CD14-positive monocyte (primary cell): ENCODE data around the gene PRAF2. TPM values are rescaled to one million over a fixed set of nuclear protein-coding genes. Genes with fewer than 3 reads are reported as not detected.

Source experiments
- DNase-seq, 3 donors: peaks; one replicate each; pipeline ENCODE4 v3.0.0-alpha.2; 2011 to 2022
- H2AFZ ChIP-seq: 2 replicates; pipeline ENCODE4 v1.6.0; 2012; ENCODE audit warnings: mild to moderate bottlenecking, low read depth, low read length, inconsistent platforms; ENCODE audit not compliant: insufficient read depth, poor library complexity, severe bottlenecking
- H3K27ac ChIP-seq, 2 donors: 1 replicate in 1 of 2; 2 replicates in 1 of 2; pipeline ENCODE4 v1.5.1; 2012 to 2013; ENCODE audit warnings: low read length in 2 of 2, control low read depth in 1 of 2, inconsistent platforms in 1 of 2, low read depth in 1 of 2, mild to moderate bottlenecking in 1 of 2
- H3K27me3 ChIP-seq, 2 donors: one replicate each; pipeline versions ENCODE4 v1.6.0 to v1.6.1; 2011 to 2013; ENCODE audit warnings: low read length in 2 of 2; ENCODE audit not compliant: control insufficient read depth in 2 of 2, insufficient read depth in 2 of 2
- H3K36me3 ChIP-seq, 2 donors: replicated peaks in 1 of 2; 1 replicate in 1 of 2; 2 replicates in 1 of 2; pipeline versions ENCODE4 v1.5.1 to v1.6.1; 2012 to 2013; ENCODE audit warnings: low read length in 2 of 2, control low read depth in 1 of 2, inconsistent platforms in 1 of 2, mild to moderate bottlenecking in 1 of 2; ENCODE audit not compliant: insufficient read depth in 2 of 2, control insufficient read depth in 1 of 2
- H3K4me1 ChIP-seq, 2 donors: 1 replicate in 1 of 2; 2 replicates in 1 of 2; pipeline versions ENCODE4 v1.5.1 to v1.6.1; 2012 to 2013; ENCODE audit warnings: low read length in 2 of 2, control low read depth in 1 of 2, inconsistent platforms in 1 of 2, mild to moderate bottlenecking in 1 of 2, moderate library complexity in 1 of 2; ENCODE audit not compliant: insufficient read depth in 2 of 2, control insufficient read depth in 1 of 2
- H3K4me2 ChIP-seq: replicated peaks from 2 replicates; pipeline ENCODE3; 2012; ENCODE audit warnings: low read length, moderate library complexity, mild to moderate bottlenecking; ENCODE audit not compliant: poor library complexity, severe bottlenecking; ENCODE audit errors: extremely low read depth
- H3K4me3 ChIP-seq, 3 experiments: fragments of 200-600 bp in 1 of 3; sonication (generic) in 1 of 3; replicated peaks in 1 of 3; 1 replicate in 2 of 3; 2 replicates in 1 of 3; pipeline ENCODE4 v1.5.1; 2011 to 2013; ENCODE audit warnings: low read length in 3 of 3, mild to moderate bottlenecking in 3 of 3, control low read depth in 2 of 3, low read depth in 2 of 3, inconsistent platforms in 1 of 3, moderate library complexity in 1 of 3
- H3K79me2 ChIP-seq: 2 replicates; pipeline ENCODE4 v1.6.0; 2012; ENCODE audit warnings: mild to moderate bottlenecking, control low read depth, inconsistent platforms, low read length, moderate library complexity; ENCODE audit not compliant: insufficient read depth
- H3K9ac ChIP-seq: 2 replicates; pipeline ENCODE4 v1.6.0; 2017; ENCODE audit warnings: low read length, mild to moderate bottlenecking; ENCODE audit not compliant: insufficient read depth, poor library complexity, severe bottlenecking
- H3K9me3 ChIP-seq, 2 donors: replicated peaks in 1 of 2; 1 replicate in 1 of 2; 2 replicates in 1 of 2; pipeline versions ENCODE4 v1.5.1 to v1.6.1; 2012 to 2013; ENCODE audit warnings: low read length in 2 of 2, control low read depth in 1 of 2; ENCODE audit not compliant: control insufficient read depth in 1 of 2, insufficient read depth in 1 of 2
- H4K20me1 ChIP-seq: 2 replicates; pipeline ENCODE4 v1.6.0; 2012; ENCODE audit warnings: mild to moderate bottlenecking, low read length, control low read depth, moderate library complexity; ENCODE audit not compliant: insufficient read depth
- H3K27ac Mint-ChIP-seq, 7 donors: one replicate each; pipeline ENCODE4 v1.8.0; 2020; ENCODE audit warnings: mild to moderate bottlenecking in 7 of 7, mixed read lengths in 7 of 7, moderate library complexity in 6 of 7, inconsistent platforms in 2 of 7
- H3K27me3 Mint-ChIP-seq, 3 donors: one replicate each; pipeline ENCODE4 v1.8.0; 2021 to 2022; ENCODE audit warnings: low read depth in 3 of 3, mild to moderate bottlenecking in 3 of 3, mixed read lengths in 3 of 3, moderate library complexity in 3 of 3, inconsistent platforms in 1 of 3
- H3K36me3 Mint-ChIP-seq, 2 donors: one replicate each; pipeline ENCODE4 v1.8.0; 2020; ENCODE audit warnings: mixed read lengths in 2 of 2, inconsistent platforms in 1 of 2, mild to moderate bottlenecking in 1 of 2
- H3K4me1 Mint-ChIP-seq: one replicate; pipeline ENCODE4 v1.8.0; 2020; ENCODE audit warnings: mild to moderate bottlenecking, mixed read lengths
- H3K4me3 Mint-ChIP-seq, 2 donors: one replicate each; pipeline ENCODE4 v1.8.0; 2020; ENCODE audit warnings: mild to moderate bottlenecking in 2 of 2, mixed read lengths in 2 of 2, moderate library complexity in 1 of 2
- H3K9me3 Mint-ChIP-seq, 7 donors: one replicate each; pipeline ENCODE4 v1.8.0; 2020 to 2022; ENCODE audit warnings: mixed read lengths in 7 of 7, mild to moderate bottlenecking in 6 of 7, moderate library complexity in 6 of 7, inconsistent platforms in 2 of 7
- WGBS: methylation state at CpG from one replicate; pipeline ENCODE4 v1.1.5; 2013; ENCODE audit warnings: missing lambda C conversion rate; ENCODE audit not compliant: insufficient coverage; 5-methylcytosine and 5-hydroxymethylcytosine counted together
- intact Hi-C, 2 donors: fragments of 100-400 bp; cut with micrococcal nuclease; formaldehyde crosslinking; loops; one replicate each; pipeline versions ENCODE4 v1.15.0 to v1.15.1; 2023
- polyA plus RNA-seq, 3 donors: library from polyadenylated mRNA; depleted of rRNA in 1 of 3; unstranded in 2 of 3; stranded (reverse) in 1 of 3; fragments of 300-500 nt in 2 of 3; fragments of >200 nt in 1 of 3; fragmentation: Illumina TruSeq in 2 of 3; gene quantifications; 1 replicate in 2 of 3; 2 replicates in 1 of 3; pipeline ENCODE4 v1.2.3, GENCODE V29; 2012 to 2021
- TF ChIP-seq, protein P1 (sequence below): fragments of 200-600 bp; IDR thresholded peaks from one replicate; pipeline ENCODE4 v1.8.0; 2022; ENCODE audit warnings: antibody characterized with exemption, mild to moderate bottlenecking

PRAF2 gene
- polyA plus RNA-seq, 3 donors = 4.1 to 7.9 (median 5.5) TPM

DNA sequence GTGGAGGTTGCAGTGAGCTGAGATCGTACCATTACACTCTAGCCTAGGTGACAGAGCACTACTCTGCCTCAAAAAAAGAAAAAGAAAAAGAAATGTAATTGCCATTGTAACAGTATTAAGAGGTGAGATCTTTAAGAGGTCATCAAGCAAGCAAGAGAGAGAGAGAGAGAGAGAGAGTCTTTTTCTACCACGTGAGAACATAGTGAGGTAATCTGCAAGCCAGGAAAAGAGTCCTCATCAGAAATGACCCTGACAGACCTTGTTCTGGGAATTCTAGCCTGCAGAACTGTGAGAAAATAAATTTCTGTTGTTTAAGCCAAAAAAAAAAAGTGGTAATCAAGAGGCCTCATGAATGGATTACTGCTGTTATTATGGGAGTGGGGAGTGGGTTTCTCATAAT is 34.8 kb upstream of the PRAF2 start:
- Histone ChIP-seq H2AFZ (no peak overlapping the region), H3K4me1 (no peaks in the 10 kb centered on the region), H3K4me3 (no peak overlapping the region), H3K27me3 (no peaks in the 10 kb centered on the region), H4K20me1 (no peaks in the 10 kb centered on the region), H3K9me3 (no peaks in the 10 kb centered on the region), H3K36me3 (peaks cover 25 to 32% of the 10 kb centered on the region in 2 donors), H3K9ac (no peak overlapping the region), H3K4me2 (no peak overlapping the region), H3K79me2 (no peaks in the 10 kb centered on the region), H3K27ac (no peak overlapping the region)
- Mint-ChIP-seq H3K36me3 (peaks cover 27 to 41% of the 10 kb centered on the region in 2 donors), H3K27me3 (peaks cover 0 to 1% (median 0%) of the 10 kb centered on the region in 3 donors), H3K27ac (peak overlapping the region in 1 of 7 donors; percentile 48), H3K9me3 (peaks cover 0 to 2% (median 0%) of the 10 kb centered on the region in 7 donors), H3K4me3 (no peak overlapping the region), H3K4me1 (no peaks in the 10 kb centered on the region)
- TF ChIP-seq, protein P1, sequence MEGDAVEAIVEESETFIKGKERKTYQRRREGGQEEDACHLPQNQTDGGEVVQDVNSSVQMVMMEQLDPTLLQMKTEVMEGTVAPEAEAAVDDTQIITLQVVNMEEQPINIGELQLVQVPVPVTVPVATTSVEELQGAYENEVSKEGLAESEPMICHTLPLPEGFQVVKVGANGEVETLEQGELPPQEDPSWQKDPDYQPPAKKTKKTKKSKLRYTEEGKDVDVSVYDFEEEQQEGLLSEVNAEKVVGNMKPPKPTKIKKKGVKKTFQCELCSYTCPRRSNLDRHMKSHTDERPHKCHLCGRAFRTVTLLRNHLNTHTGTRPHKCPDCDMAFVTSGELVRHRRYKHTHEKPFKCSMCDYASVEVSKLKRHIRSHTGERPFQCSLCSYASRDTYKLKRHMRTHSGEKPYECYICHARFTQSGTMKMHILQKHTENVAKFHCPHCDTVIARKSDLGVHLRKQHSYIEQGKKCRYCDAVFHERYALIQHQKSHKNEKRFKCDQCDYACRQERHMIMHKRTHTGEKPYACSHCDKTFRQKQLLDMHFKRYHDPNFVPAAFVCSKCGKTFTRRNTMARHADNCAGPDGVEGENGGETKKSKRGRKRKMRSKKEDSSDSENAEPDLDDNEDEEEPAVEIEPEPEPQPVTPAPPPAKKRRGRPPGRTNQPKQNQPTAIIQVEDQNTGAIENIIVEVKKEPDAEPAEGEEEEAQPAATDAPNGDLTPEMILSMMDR = no peak
- intact Hi-C loops = no loop called here
- 100% methylated on average over 1 of the region's 2 CpGs for WGBS
- no peak for DNase-seq

DNA sequence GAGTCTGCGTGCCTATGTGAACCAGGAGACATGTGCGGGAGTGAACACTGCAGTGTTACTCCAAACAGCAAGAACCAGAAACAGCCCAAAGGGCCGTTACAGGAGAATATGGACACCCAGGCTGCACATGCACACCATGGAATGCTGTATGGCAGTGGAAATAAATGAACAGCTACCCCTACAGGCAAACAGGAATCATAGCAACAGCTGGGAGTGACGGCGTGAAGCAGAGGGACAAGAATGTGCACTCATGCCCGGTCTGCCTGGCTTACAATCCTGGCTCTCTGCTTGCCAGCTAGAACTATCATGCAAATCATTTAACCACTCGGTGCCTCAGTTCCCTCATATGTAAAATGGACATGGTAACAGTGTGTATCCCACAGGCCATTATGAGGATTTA is 33.1 kb upstream of the PRAF2 start:
- Mint-ChIP-seq H3K4me1 (peaks cover 3% of the 10 kb centered on the region), H3K4me3 (no peak overlapping the region), H3K27me3 (no peaks in the 10 kb centered on the region), H3K9me3 (peaks cover 0 to 2% (median 0%) of the 10 kb centered on the region in 7 donors), H3K36me3 (peaks cover 16 to 25% of the 10 kb centered on the region in 2 donors), H3K27ac (peak overlapping the region in 1 of 7 donors; percentile 17)
- Histone ChIP-seq H3K4me1 (no peaks in the 10 kb centered on the region), H3K36me3 (peaks cover 9 to 15% of the 10 kb centered on the region in 2 donors), H3K79me2 (no peaks in the 10 kb centered on the region), H2AFZ (no peak overlapping the region), H3K4me2 (no peak overlapping the region), H3K4me3 (no peak overlapping the region), H3K27me3 (no peaks in the 10 kb centered on the region), H4K20me1 (no peaks in the 10 kb centered on the region), H3K9me3 (no peaks in the 10 kb centered on the region), H3K27ac (no peak overlapping the region), H3K9ac (no peak overlapping the region)
- intact Hi-C loops = no loop called here
- TF ChIP-seq, protein P1 = no peak
- DNase-seq = peak in 1 of 3 donors; percentile 10
- no CpG with 5 or more reads among the region's 7 CpGs for WGBS
